NCI-H1092 (cell line): ENCODE results near the gene BACE2.
"Not testable (repeated sequence)": the region's sequence is repeated elsewhere in the genome, so short reads cannot be mapped to it uniquely, and the experiment has no call there.

ENCODE experiments used
- DNase-seq: peaks from one replicate; lab custom pipeline; 2025; lab: John Stamatoyannopoulos, UW

Gene BACE2

GRCh38 chr21:41240040-41240439, 72.1 kb downstream of the BACE2 start:
- no peak for DNase-seq

- DNase-seq = no peak
These were observed 73.4 kb downstream of the BACE2 start for GRCh38 chr21:41241341-41241740.

DNA sequence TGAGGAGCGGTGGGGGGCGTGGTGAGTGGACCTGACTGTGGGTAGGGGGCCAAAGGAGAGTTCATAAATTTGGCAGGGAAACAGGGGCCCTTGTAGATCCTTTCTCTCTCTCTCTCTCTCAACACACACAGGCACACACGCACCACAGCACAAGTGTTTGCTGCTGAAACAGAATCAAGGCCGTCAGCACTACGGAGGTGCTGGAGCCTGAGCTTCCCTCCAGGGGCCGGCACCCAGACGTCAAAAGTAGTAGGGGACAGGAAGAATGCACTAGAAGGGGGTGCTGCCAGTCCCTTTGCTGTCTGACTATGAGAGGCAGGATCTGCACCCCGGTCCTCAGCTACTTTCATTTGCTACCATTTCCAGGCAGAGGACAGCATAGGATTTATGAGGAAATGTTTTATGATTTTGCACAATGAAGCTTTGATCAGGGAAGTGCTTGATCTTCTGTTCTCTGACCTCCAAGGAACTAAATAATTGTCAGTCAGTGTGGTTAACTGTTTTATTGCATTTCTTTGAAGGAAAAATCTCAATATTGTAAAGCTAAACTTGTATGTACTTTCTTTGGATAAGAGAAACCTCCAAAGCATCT, 74.4 kb downstream of the BACE2 start:
- no peak for DNase-seq

GRCh38 chr21:41243107-41243506, 75.1 kb downstream of the BACE2 start:
- no peak for DNase-seq

GRCh38 chr21:41244266-41244880, 76.4 kb downstream of the BACE2 start:
- DNase-seq = not testable (repeated sequence)

DNA sequence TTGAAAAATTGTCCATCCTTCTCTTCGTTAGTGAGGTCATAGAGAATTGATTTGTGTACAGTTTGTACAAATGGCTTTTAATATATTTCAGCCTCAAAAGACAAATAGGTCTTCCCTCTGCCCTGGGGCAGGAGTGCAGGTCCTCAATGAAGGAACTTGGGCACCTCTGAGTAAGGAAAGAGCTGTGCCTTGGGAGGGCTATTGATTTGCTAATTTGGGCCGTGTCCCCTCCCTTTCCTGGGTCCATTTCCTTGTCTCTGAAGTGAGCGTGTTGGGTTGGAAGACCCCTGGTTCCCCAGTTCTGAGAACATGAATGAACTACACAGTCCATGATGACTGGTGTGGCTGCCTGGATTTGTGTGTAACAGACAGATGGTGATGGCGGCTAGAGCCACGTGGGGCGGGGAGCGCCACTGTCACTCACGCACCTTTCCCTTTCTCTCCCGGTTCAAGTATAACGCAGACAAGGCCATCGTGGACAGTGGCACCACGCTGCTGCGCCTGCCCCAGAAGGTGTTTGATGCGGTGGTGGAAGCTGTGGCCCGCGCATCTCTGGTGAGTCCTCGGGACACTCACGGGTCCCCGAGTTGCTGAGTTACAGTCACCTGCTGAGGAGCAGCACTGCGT, 77.7 kb downstream of the BACE2 start:
- no peak for DNase-seq

GRCh38 chr21:41246808-41247207, 78.8 kb downstream of the BACE2 start:
- DNase-seq = no peak

GRCh38 chr21:41247561-41248545, 79.9 kb downstream of the BACE2 start:
- DNase-seq = peak; percentile 73

DNA sequence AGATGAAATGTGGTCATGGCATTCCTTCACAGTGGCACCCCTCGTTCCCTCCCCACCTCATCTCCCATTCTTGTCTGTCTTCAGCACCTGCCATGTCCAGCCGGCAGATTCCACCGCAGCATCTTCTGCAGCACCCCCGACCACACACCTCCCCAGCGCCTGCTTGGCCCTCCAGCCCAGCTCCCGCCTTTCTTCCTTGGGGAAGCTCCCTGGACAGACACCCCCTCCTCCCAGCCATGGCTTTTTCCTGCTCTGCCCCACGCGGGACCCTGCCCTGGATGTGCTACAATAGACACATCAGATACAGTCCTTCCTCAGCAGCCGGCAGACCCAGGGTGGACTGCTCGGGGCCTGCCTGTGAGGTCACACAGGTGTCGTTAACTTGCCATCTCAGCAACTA, 81.5 kb downstream of the BACE2 start:
- no peak for DNase-seq

DNA sequence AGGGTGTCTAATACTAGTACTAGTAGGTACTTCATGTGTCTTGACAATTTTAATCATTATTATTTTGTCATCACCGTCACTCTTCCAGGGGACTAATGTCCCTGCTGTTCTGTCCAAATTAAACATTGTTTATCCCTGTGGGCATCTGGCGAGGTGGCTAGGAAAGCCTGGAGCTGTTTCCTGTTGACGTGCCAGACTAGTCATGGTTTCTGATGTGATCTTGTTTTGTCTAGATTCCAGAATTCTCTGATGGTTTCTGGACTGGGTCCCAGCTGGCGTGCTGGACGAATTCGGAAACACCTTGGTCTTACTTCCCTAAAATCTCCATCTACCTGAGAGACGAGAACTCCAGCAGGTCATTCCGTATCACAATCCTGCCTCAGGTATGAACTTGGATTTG, 82.6 kb downstream of the BACE2 start:
- DNase-seq = no peak

- DNase-seq = no peak
These were observed 84.1 kb downstream of the BACE2 start for GRCh38 chr21:41251961-41252642.

DNA sequence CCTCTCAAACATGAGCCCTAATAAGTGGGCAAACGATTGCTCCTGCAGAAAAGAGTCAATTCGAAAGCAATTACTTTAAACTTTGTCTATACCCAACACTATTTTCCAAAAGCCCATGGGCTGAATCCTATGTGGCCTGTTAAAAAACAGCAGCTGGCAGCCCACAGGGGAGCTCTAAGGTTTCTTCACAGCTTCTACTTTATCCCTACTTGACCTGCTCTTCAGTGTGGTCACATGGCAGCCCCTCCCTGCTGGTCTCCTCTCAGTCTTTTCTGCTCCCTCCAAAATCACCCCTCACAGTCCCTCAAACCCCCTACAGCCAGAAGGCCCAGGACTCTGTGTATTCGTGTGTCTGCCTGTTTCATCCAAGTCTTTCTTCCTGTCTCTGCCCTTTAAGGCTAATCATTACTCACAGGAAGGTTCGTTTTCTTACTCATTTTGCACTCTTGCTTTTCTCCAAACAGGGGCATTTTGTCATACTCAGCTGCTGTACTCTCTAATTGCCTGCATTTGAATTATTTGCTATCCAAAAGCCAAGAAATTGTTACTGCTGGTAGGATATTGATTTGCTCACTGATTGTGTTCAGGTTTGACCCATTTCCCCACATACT, 86.2 kb downstream of the BACE2 start:
- DNase-seq = no peak

- no peak for DNase-seq
These were observed 87.2 kb downstream of the BACE2 start for GRCh38 chr21:41255190-41255589.

DNA sequence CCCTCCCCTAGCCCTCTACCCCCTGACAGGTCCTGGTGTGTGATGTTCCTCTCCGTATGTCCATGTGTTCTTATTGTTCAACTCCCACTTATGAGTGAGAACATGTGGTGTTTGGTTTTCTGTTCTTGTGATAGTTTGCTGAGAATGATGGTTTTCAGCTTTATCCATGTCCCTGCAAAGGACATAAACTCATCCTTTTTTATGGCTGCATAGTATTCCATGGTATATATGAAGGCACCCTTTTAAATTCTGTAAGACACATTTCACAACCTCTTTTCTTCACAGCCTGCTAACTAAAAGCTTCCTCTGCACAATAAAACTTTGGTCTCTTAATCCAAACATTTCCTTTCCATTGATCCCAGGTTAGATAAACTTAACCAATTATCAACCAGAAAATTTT, 88.3 kb downstream of the BACE2 start:
- not testable (repeated sequence) for DNase-seq

- no peak for DNase-seq
These were observed 89.1 kb downstream of the BACE2 start for GRCh38 chr21:41256771-41257702.

DNA sequence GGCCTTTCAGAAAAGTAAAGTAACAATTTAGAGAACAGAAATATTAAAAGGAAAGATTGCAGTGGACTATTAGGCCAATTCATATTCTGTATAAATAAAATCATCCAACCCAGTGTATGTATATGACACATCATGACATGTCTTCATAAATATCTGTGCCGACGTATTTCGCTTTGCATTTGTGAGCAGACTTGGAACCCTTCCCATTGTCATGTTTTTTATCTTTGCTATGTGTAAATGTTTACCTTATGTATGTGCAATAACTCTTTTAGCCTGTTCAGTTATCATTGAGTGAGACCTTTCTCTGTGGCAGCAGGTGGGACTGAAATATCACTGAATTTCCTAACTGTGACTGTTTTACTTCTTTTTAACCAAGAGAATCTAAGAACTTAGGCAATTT, 90.7 kb downstream of the BACE2 start:
- DNase-seq = no peak

- DNase-seq = no peak
These were observed 92.5 kb downstream of the BACE2 start for GRCh38 chr21:41260428-41260827.

DNA sequence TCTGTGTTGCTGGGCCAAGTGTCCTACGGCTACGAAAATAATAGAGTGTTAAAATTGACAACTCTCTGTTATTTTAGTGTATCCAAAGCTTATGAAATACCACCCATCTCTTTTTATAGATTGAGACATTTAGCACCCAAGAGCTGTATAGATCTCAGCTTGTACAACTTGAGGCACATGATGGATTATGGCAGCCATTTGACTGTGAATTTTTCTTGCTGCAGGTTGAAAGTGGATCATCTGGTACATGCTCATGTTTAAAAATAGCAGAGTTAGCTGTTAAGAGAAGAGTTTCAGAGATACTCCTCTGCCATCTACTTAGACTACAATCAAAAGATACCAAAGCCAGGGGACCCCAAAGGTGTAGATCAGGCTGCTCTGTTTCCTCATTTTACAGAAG, 99.4 kb downstream of the BACE2 start:
- no peak for DNase-seq

GRCh38 chr21:41269535-41269934, 101.6 kb downstream of the BACE2 start:
- DNase-seq = no peak

DNA sequence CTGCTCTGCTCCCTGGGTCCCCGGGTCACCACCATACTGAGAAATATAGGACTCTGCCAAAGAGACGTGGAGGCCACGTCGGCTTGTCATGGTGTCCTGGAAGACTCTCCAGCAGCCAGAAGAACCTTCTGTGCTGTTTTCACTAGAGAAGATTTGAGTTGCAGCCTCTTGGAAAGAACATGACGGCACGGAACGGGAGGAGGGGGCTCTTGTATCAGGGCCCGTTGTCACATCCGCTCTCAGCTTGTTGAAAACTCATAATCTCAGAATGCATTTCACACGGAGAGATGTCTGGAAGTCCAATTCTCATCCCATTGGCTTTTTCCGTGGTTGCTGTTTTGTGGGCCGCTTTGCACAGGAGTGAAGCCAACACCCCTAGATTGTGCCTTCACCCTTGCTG, 109.2 kb downstream of the BACE2 start:
- no peak for DNase-seq
